HepG2 (cell line): ENCODE measurements around the gene VAPB. TPM values are rescaled to one million over a fixed set of nuclear protein-coding genes. Genes with fewer than 3 reads are reported as not detected.
A peak's percentile ranks its signal among the peaks of the same experiment; 100 is the strongest.

Source experiments
- ATAC-seq: fragments of 200-7000 bp; cut with Tn5 transposase; 3 replicates; pipeline ENCODE4 v1.9.1; 2020; ENCODE audit warnings: mild to moderate bottlenecking, moderate library complexity
- BruUV-seq: library from RNA; stranded (reverse); fragments of 400-500 nt; replicated peaks from 2 replicates; lab custom pipeline; 2021; lab: Mats Ljungman, UMichigan
- CTCF ChIA-PET: fragments of 300-600 bp; formaldehyde crosslinking; extraction: SDS; loops from one replicate; lab custom pipeline; 2021; ENCODE audit warnings: low total read pairs, inconsistent platforms, low intra/inter-chr PET ratio; lab: Yijun Ruan, JAX
- POLR2A ChIA-PET: fragments of 350-600 bp; sonication (Branson Sonifier 250); formaldehyde crosslinking; loops from one replicate; lab custom pipeline; 2020; ENCODE audit warnings: antibody characterized with exemption, inconsistent platforms; lab: Yijun Ruan, JAX
- DNase-seq: peaks from one replicate; pipeline ENCODE4 v3.0.0-alpha.2; 2015; ENCODE audit warnings: low spot score
- FAIRE-seq: peaks from 3 replicates; lab custom pipeline; 2011; peaks lifted over from hg19 to GRCh38; lab: Jason Lieb, UNC
- H2AFZ ChIP-seq: one replicate; pipeline ENCODE4 v1.6.1; 2011; ENCODE audit warnings: low read length, inconsistent platforms
- H3K27ac ChIP-seq: fragments of 300-600 bp; 3 replicates; pipeline ENCODE4 v1.8.0; 2011; ENCODE audit warnings: mixed run types, mild to moderate bottlenecking, mixed read lengths, low read length, inconsistent platforms; ENCODE audit not compliant: insufficient read depth; ENCODE audit errors: extremely low read length
- H3K27me3 ChIP-seq, 2 experiments: fragments of 200-600 bp in 1 of 2; 2 replicates in 1 of 2; 3 replicates in 1 of 2; pipeline versions ENCODE4 v1.6.0 to v1.8.0; 2011; ENCODE audit warnings: low read length in 2 of 2, mild to moderate bottlenecking in 2 of 2, moderate library complexity in 2 of 2, inconsistent platforms in 1 of 2; ENCODE audit not compliant: insufficient read depth in 2 of 2, control insufficient read depth in 1 of 2
- H3K36me3 ChIP-seq, 2 experiments: fragments of 200-600 bp in 1 of 2; replicated peaks in 1 of 2; 2 replicates in 1 of 2; 3 replicates in 1 of 2; pipeline versions ENCODE4 v1.5.1 to v1.8.0; 2011; ENCODE audit warnings: low read length in 2 of 2, inconsistent platforms in 1 of 2; ENCODE audit not compliant: insufficient read depth in 2 of 2, control insufficient read depth in 1 of 2
- H3K4me1 ChIP-seq: 2 replicates; pipeline ENCODE4 v1.5.1; 2012; ENCODE audit warnings: low read length, inconsistent platforms; ENCODE audit not compliant: insufficient read depth
- H3K4me2 ChIP-seq: 2 replicates; pipeline ENCODE4 v1.6.0; 2011; ENCODE audit warnings: low read depth, low read length, inconsistent platforms
- H3K4me3 ChIP-seq, 3 experiments: fragments of 200-600 bp in 1 of 3; sonication (generic), shearing (Covaris generic) in 1 of 3; replicated peaks in 1 of 3; 2 replicates each; pipeline ENCODE4 v1.5.1; 2011 to 2016; ENCODE audit warnings: low read length in 3 of 3, inconsistent platforms in 2 of 3, low read depth in 2 of 3, mild to moderate bottlenecking in 2 of 3, control low read depth in 1 of 3, mixed read lengths in 1 of 3; ENCODE audit not compliant: insufficient read depth in 1 of 3
- H3K79me2 ChIP-seq: one replicate; pipeline ENCODE4 v1.6.1; 2011; ENCODE audit warnings: low read length, inconsistent platforms; ENCODE audit not compliant: insufficient read depth
- H3K9ac ChIP-seq: 2 replicates; pipeline ENCODE4 v1.6.0; 2011; ENCODE audit warnings: mild to moderate bottlenecking, low read depth, low read length, inconsistent platforms; ENCODE audit not compliant: insufficient read depth
- H3K9me3 ChIP-seq: 2 replicates; pipeline ENCODE4 v1.5.1; 2012; ENCODE audit warnings: mild to moderate bottlenecking, low read length
- H4K20me1 ChIP-seq: 2 replicates; pipeline ENCODE4 v1.6.0; 2011; ENCODE audit warnings: inconsistent platforms, mild to moderate bottlenecking, low read length, moderate library complexity; ENCODE audit not compliant: insufficient read depth
- CBX5 ChIP-seq: sonication (generic); formaldehyde crosslinking; IDR thresholded peaks from 2 replicates; pipeline ENCODE4 v1.4.0; 2020; ENCODE audit warnings: missing genetic modification reagents, borderline replicate concordance
- HNRNPL ChIP-seq: fragments of 200-400 bp; formaldehyde crosslinking; IDR thresholded peaks from 2 replicates; pipeline ENCODE4 v1.6.1; 2017; ENCODE audit warnings: mild to moderate bottlenecking, low read depth, low read length
- MYNN ChIP-seq: sonication (generic); formaldehyde crosslinking; IDR thresholded peaks from 2 replicates; pipeline ENCODE4 v1.4.0; 2020; ENCODE audit warnings: mild to moderate bottlenecking, low read depth, missing genetic modification reagents
- NFYB ChIP-seq: sonication (generic); formaldehyde crosslinking; IDR thresholded peaks from 2 replicates; pipeline ENCODE4 v1.4.0; 2020; ENCODE audit warnings: missing genetic modification reagents
- RAD21 ChIP-seq: fragments of 450-650 bp; formaldehyde crosslinking; IDR thresholded peaks from 2 replicates; pipeline ENCODE4 v1.5.0; 2020; ENCODE audit warnings: mild to moderate bottlenecking
- SMYD3 ChIP-seq: sonication (generic); formaldehyde crosslinking; IDR thresholded peaks from 2 replicates; pipeline ENCODE4 v1.8.1; 2023; ENCODE audit warnings: mild to moderate bottlenecking, missing genetic modification reagents
- SSRP1 ChIP-seq: IDR thresholded peaks from 2 replicates; pipeline ENCODE4 v1.6.1; 2016; ENCODE audit warnings: control low read depth
- ZNF430 ChIP-seq: sonication (generic); formaldehyde crosslinking; IDR thresholded peaks from 2 replicates; pipeline ENCODE4 v1.9.0; 2021; ENCODE audit warnings: mild to moderate bottlenecking, missing genetic modification reagents
- ZNF547 ChIP-seq: sonication (generic); formaldehyde crosslinking; IDR thresholded peaks from 2 replicates; pipeline ENCODE4 v1.5.1; 2020; ENCODE audit warnings: mild to moderate bottlenecking, missing genetic modification reagents
- ZNF7 ChIP-seq: IDR thresholded peaks from 2 replicates; pipeline ENCODE4 v1.6.1; 2016; ENCODE audit warnings: missing biosample characterization, missing genetic modification reagents
- WGBS: methylation state at CpG from one replicate; pipeline ENCODE4 v1.1.6; 2017; ENCODE audit warnings: low lambda C conversion rate; 5-methylcytosine and 5-hydroxymethylcytosine counted together
- in situ Hi-C: cut with HindIII; loops from 2 replicates; pipeline ENCODE4 v1.10.0; 2017; ENCODE audit warnings: low pct_unique_long_range_greater_than_20kb; ENCODE audit not compliant: extremely low pct_ligation_motif_present
- intact Hi-C: fragments of 100-400 bp; cut with micrococcal nuclease; formaldehyde crosslinking; loops from one replicate; pipeline ENCODE4 v1.10.0; 2022; ENCODE audit not compliant: unreplicated experiment
- polyA plus RNA-seq, 8 experiments: library from polyadenylated mRNA; depleted of rRNA in 3 of 8; stranded (reverse) in 7 of 8; unstranded in 1 of 8; fragments of >200 nt; fragmentation: Illumina TruSeq in 4 of 8; extraction: Trizol in 4 of 8; gene quantifications; 2 replicates each; pipeline versions ENCODE4 v1.2.1 to v1.2.3, GENCODE V29; 2011 to 2016; ENCODE audit warnings: low read depth in 4 of 8, missing spikeins in 1 of 8, mixed read lengths in 1 of 8; ENCODE audit not compliant: insufficient read depth in 1 of 8
- total RNA-seq, 5 experiments: library from RNA; depleted of rRNA; stranded (reverse); fragments of >200 nt; fragmentation: Illumina TruSeq; extraction: Trizol; gene quantifications; 2 replicates each; pipeline ENCODE4 v1.2.3, GENCODE V29; 2016; ENCODE audit warnings: low read depth in 1 of 5

VAPB gene
- total and polyA plus RNA-seq, 2 of the 13 experiments (the other 11 are each of a cell fraction or from before 2014, with no cell fraction given), result 18.6 to 48.5 TPM

GRCh38 chr20:58432186-58432954 is 43.3 kb downstream of the VAPB start:
- Histone ChIP-seq H3K4me3 (no peak overlapping the region), H3K4me1 (peaks cover 37% of the 10 kb centered on the region), H3K27me3 (no peaks in the 10 kb centered on the region), H3K79me2 (peaks cover 74% of the 10 kb centered on the region), H3K4me2 (no peak overlapping the region), H3K9me3 (no peaks in the 10 kb centered on the region), H2AFZ (no peak overlapping the region), H3K27ac (no peak overlapping the region), H3K9ac (no peak overlapping the region), H3K36me3 (peaks cover 8 to 41% of the 10 kb centered on the region in 2 experiments), H4K20me1 (peaks cover 9% of the 10 kb centered on the region; the same call in 1 of the 2 replicates)
- ATAC-seq, result no peak
- peak; percentile 40 for FAIRE-seq
- BruUV-seq, result no TSS peak
- ChIA-PET POLR2A (interaction anchor here (1.2 kb wide), 1 partner anchor 10 kb away, joined by 3 read pairs; no protein-coding TSS in a partner anchor), CTCF (no interaction called here)
- DNase-seq, result no peak
- in situ Hi-C loops (no loop called here), intact Hi-C loops (loop anchor here (5.0 kb wide), 1 partner anchor 440 kb away; no protein-coding TSS in a partner anchor)
- TF ChIP-seq ZNF547 (no peak), MYNN (no peak), CBX5 (CRISPR knock-in tag) (no peak), RAD21 (CRISPR knock-in tag) (no peak), ZNF430 (CRISPR knock-in tag) (no peak), NFYB (no peak), SSRP1 (CRISPR knock-in tag) (no peak), SMYD3 (CRISPR knock-in tag) (no peak), HNRNPL (no peak), ZNF7 (CRISPR knock-in tag) (no peak)
- WGBS, result 100% methylated on average over 3 of the region's 3 CpGs
